Erythroblast (primary cell): ENCODE results near the gene ITGAE.

Experiments used
- GATA1 ChIP-seq: IDR thresholded peaks from 2 replicates; pipeline ENCODE4 v1.6.1; 2011; ENCODE audit warnings: low read depth, mild to moderate bottlenecking, control low read depth, low read length, moderate library complexity
- POLR2A ChIP-seq: IDR thresholded peaks from 2 replicates; pipeline ENCODE4 v1.6.1; 2011; ENCODE audit warnings: mild to moderate bottlenecking, low read length

GRCh38 chr17:3846437-3847164, 45.6 kb upstream of the ITGAE start:
- no peak for TF ChIP-seq POLR2A
- TF ChIP-seq GATA1 = no peak
